CD4-positive, alpha-beta T cell treated with Interleukin-15 for 1 hour (primary cell): ENCODE results near the gene RNF39.
"Not testable (repeated sequence)": the region's sequence is repeated elsewhere in the genome, so short reads cannot be mapped to it uniquely, and the experiment has no call there.

Experiments used
- DNase-seq: peaks from one replicate; pipeline ENCODE4 v3.0.0-alpha.2; 2020

RNF39 gene

GRCh38 chr6:30075094-30075789 is at the start of gene RNF39:
TSS of gene RNF39 (minus strand) at chr6:30075769. CDS start at chr6:30075585, 184 bp downstream.
- no peak for DNase-seq

GRCh38 chr6:30122515-30122914 is 46.9 kb upstream of the RNF39 start:
- no peak for DNase-seq

GRCh38 chr6:30121446-30122366 is 46.1 kb upstream of the RNF39 start:
- DNase-seq = no peak

GRCh38 chr6:30118691-30119090 is 43.1 kb upstream of the RNF39 start:
- not testable (repeated sequence) for DNase-seq

- no peak for DNase-seq
These were observed 41.2 kb upstream of the RNF39 start for GRCh38 chr6:30116724-30117123.

GRCh38 chr6:30113841-30114240 is 38.3 kb upstream of the RNF39 start:
- no peak for DNase-seq

- DNase-seq = no peak
These were observed 37.6 kb upstream of the RNF39 start, which contains the start of gene TRIM31 for GRCh38 chr6:30113003-30113759. TSS of gene TRIM31 (minus strand) at chr6:30113090. CDS start at chr6:30112805, 285 bp downstream.

- no peak for DNase-seq
These were observed 36.9 kb upstream of the RNF39 start for GRCh38 chr6:30112402-30112994.

- DNase-seq = no peak
These were observed 35.8 kb upstream of the RNF39 start for GRCh38 chr6:30111266-30111856.

GRCh38 chr6:30104661-30105060 is 29.1 kb upstream of the RNF39 start:
- no peak for DNase-seq

- no peak for DNase-seq
These were observed 28.3 kb upstream of the RNF39 start for GRCh38 chr6:30103872-30104179.

GRCh38 chr6:30102970-30103871 is 27.7 kb upstream of the RNF39 start:
- peak; percentile 83 for DNase-seq

- no peak for DNase-seq
These were observed 26.9 kb upstream of the RNF39 start for GRCh38 chr6:30102414-30102969.

GRCh38 chr6:30101444-30102413 is 26.2 kb upstream of the RNF39 start:
- DNase-seq = peak; percentile 73

GRCh38 chr6:30100585-30101443 is 25.2 kb upstream of the RNF39 start:
- no peak for DNase-seq

GRCh38 chr6:30100154-30100553 is 24.6 kb upstream of the RNF39 start:
- no peak for DNase-seq

GRCh38 chr6:30097902-30098768 is 22.6 kb upstream of the RNF39 start:
- no peak for DNase-seq

GRCh38 chr6:30096829-30097228 is 21.3 kb upstream of the RNF39 start:
- DNase-seq = no peak
